IMR-90 (cell line): Measurements from ENCODE around the gene MRPS18A. TPM values are rescaled to one million over a fixed set of nuclear protein-coding genes. Genes with fewer than 3 reads are reported as not detected.

ENCODE experiments used
- ATAC-seq: fragments of 200-7000 bp; cut with Tn5 transposase; 2 replicates; pipeline ENCODE4 v1.9.1; 2020; ENCODE audit warnings: low read depth, mild to moderate bottlenecking, moderate library complexity
- BruUV-seq: library from RNA; stranded (reverse); fragments of 400-500 nt; replicated peaks from 2 replicates; lab custom pipeline; 2021; lab: Mats Ljungman, UMichigan
- CTCF ChIA-PET: fragments of 300-600 bp; formaldehyde crosslinking; extraction: SDS; loops from one replicate; lab custom pipeline; 2021; ENCODE audit warnings: antibody characterized with exemption; lab: Yijun Ruan, JAX
- POLR2A ChIA-PET: fragments of 300-600 bp; sonication (Branson Sonifier 250); formaldehyde crosslinking; loops from one replicate; lab custom pipeline; 2022; ENCODE audit warnings: antibody characterized with exemption; ENCODE audit not compliant: unreplicated experiment; lab: Charles Lee
- DNase-seq: peaks from one replicate; pipeline ENCODE4 v3.0.0; 2013
- H2AFZ ChIP-seq: replicated peaks from 2 replicates; pipeline ENCODE3; 2013; ENCODE audit warnings: low read length, mild to moderate bottlenecking; ENCODE audit not compliant: poor library complexity
- H2AK5ac ChIP-seq: 2 replicates; pipeline ENCODE4 v1.6.1; 2013; ENCODE audit warnings: low read depth, low read length, inconsistent platforms
- H2AK9ac ChIP-seq: replicated peaks from 2 replicates; pipeline ENCODE3; 2013; ENCODE audit warnings: mild to moderate bottlenecking, low read depth, low read length, moderate library complexity; ENCODE audit not compliant: poor library complexity
- H2BK120ac ChIP-seq: 2 replicates; pipeline ENCODE4 v1.6.1; 2013; ENCODE audit warnings: low read depth, low read length, inconsistent platforms
- H2BK15ac ChIP-seq: 3 replicates; pipeline ENCODE4 v1.6.1; 2013; ENCODE audit warnings: low read depth, low read length, inconsistent platforms
- H2BK20ac ChIP-seq: 2 replicates; pipeline ENCODE4 v1.6.1; 2013; ENCODE audit warnings: low read depth, mild to moderate bottlenecking, inconsistent platforms, low read length, moderate library complexity
- H2BK5ac ChIP-seq: 2 replicates; pipeline ENCODE4 v1.6.1; 2013; ENCODE audit warnings: mild to moderate bottlenecking, low read depth, low read length, inconsistent platforms; ENCODE audit not compliant: poor library complexity, severe bottlenecking
- H3K14ac ChIP-seq: replicated peaks from 2 replicates; pipeline ENCODE4 v1.6.1; 2013; ENCODE audit warnings: low read depth, low read length, inconsistent platforms
- H3K18ac ChIP-seq: 2 replicates; pipeline ENCODE4 v1.6.1; 2013; ENCODE audit warnings: low read depth, low read length, control low read depth
- H3K23ac ChIP-seq: 2 replicates; pipeline ENCODE4 v1.6.1; 2013; ENCODE audit warnings: low read depth, low read length, inconsistent platforms
- H3K27ac ChIP-seq: 2 replicates; pipeline ENCODE4 v1.5.1; 2013; ENCODE audit warnings: mild to moderate bottlenecking, control low read depth, low read length; ENCODE audit not compliant: insufficient read depth
- H3K27me3 ChIP-seq: 2 replicates; pipeline ENCODE4 v1.6.1; 2013; ENCODE audit warnings: low read length; ENCODE audit not compliant: control insufficient read depth, insufficient read depth
- H3K36me3 ChIP-seq: 2 replicates; pipeline ENCODE4 v1.6.1; 2013; ENCODE audit warnings: low read length, mixed read lengths; ENCODE audit not compliant: control insufficient read depth, insufficient read depth
- H3K4ac ChIP-seq: 2 replicates; pipeline ENCODE4 v1.6.1; 2013; ENCODE audit warnings: low read depth, low read length, inconsistent platforms
- H3K4me1 ChIP-seq: 2 replicates; pipeline ENCODE4 v1.6.1; 2013; ENCODE audit warnings: low read length, mixed read lengths; ENCODE audit not compliant: control insufficient read depth, insufficient read depth
- H3K4me2 ChIP-seq: 2 replicates; pipeline ENCODE4 v1.6.1; 2013; ENCODE audit warnings: low read depth, mild to moderate bottlenecking, control low read depth, low read length, moderate library complexity
- H3K4me3 ChIP-seq: 2 replicates; pipeline ENCODE4 v1.5.1; 2013; ENCODE audit warnings: low read depth, mild to moderate bottlenecking, control low read depth, low read length, moderate library complexity; ENCODE audit not compliant: insufficient read depth
- H3K56ac ChIP-seq: 2 replicates; pipeline ENCODE4 v1.6.1; 2013; ENCODE audit warnings: low read length, inconsistent platforms; ENCODE audit not compliant: insufficient read depth; ENCODE audit errors: extremely low read depth
- H3K79me1 ChIP-seq, 2 experiments: 2 replicates each; pipeline ENCODE4 v1.6.1; 2013; ENCODE audit warnings: low read length in 2 of 2, inconsistent platforms in 1 of 2, low read depth in 1 of 2
- H3K9ac ChIP-seq: 2 replicates; pipeline ENCODE4 v1.6.1; 2013; ENCODE audit warnings: low read depth, low read length, control low read depth
- H3K9me1 ChIP-seq: 2 replicates; pipeline ENCODE4 v1.6.1; 2013; ENCODE audit warnings: low read length, inconsistent platforms; ENCODE audit not compliant: insufficient read depth
- H3K9me3 ChIP-seq: 2 replicates; pipeline ENCODE4 v1.6.1; 2013; ENCODE audit warnings: low read length; ENCODE audit not compliant: control insufficient read depth, insufficient read depth
- H4K20me1 ChIP-seq: 2 replicates; pipeline ENCODE4 v1.6.1; 2013; ENCODE audit warnings: low read length, inconsistent platforms; ENCODE audit not compliant: insufficient read depth
- H4K5ac ChIP-seq: 2 replicates; pipeline ENCODE4 v1.6.1; 2013; ENCODE audit warnings: mild to moderate bottlenecking, low read depth, low read length, control low read depth
- H4K8ac ChIP-seq, 2 experiments: 2 replicates each; pipeline ENCODE4 v1.6.1; 2013; ENCODE audit warnings: low read depth in 2 of 2, low read length in 2 of 2, control low read depth in 1 of 2, inconsistent platforms in 1 of 2
- H4K91ac ChIP-seq: 2 replicates; pipeline ENCODE4 v1.6.1; 2013; ENCODE audit warnings: low read depth, low read length, inconsistent platforms; ENCODE audit not compliant: insufficient read depth
- CEBPB ChIP-seq: IDR thresholded peaks from 2 replicates; pipeline ENCODE4 v1.6.1; 2012; ENCODE audit warnings: low read depth, low read length, improper control_type of control experiment
- MAZ ChIP-seq: IDR thresholded peaks from 2 replicates; pipeline ENCODE4 v1.6.1; 2012; ENCODE audit warnings: low read depth, mild to moderate bottlenecking, low read length, improper control_type of control experiment, moderate library complexity, borderline replicate concordance
- WGBS, 2 experiments: methylation state at CpG; one replicate each; pipeline versions ENCODE4 v1.1.5 to v1.1.7; 2013; ENCODE audit warnings: missing lambda C conversion rate in 2 of 2; ENCODE audit not compliant: insufficient read length in 1 of 2; ENCODE audit errors: extremely low coverage in 2 of 2; 5-methylcytosine and 5-hydroxymethylcytosine counted together
- dilution Hi-C: fragments of 300-500 bp; cut with HindIII; formaldehyde crosslinking; loops from one replicate; pipeline ENCODE4 v1.14.3; 2018; ENCODE audit warnings: low sequenced_read_pairs; ENCODE audit not compliant: unreplicated experiment
- in situ Hi-C: fragments of 300-500 bp; cut with MboI; formaldehyde crosslinking; loops from 3 replicates; pipeline ENCODE4 v1.14.3; 2019; ENCODE audit warnings: low sequenced_read_pairs, inconsistent platforms, mixed read lengths
- intact Hi-C: fragments of 100-400 bp; cut with micrococcal nuclease; formaldehyde crosslinking; loops from 2 replicates; pipeline ENCODE4 v1.10.0; 2022
- polyA plus RNA-seq, 3 experiments: library from polyadenylated mRNA; depleted of rRNA; stranded (reverse); fragments of >200 nt; gene quantifications; 2 replicates each; pipeline ENCODE4 v1.2.3, GENCODE V29; 2012; ENCODE audit warnings: low replicate concordance in 1 of 3
- total RNA-seq: library from RNA; depleted of rRNA; stranded (reverse); fragments of >200 nt; gene quantifications from 2 replicates; pipeline ENCODE4 v1.2.3, GENCODE V29; 2012

The MRPS18A gene
- total and polyA plus RNA-seq, 2 of the 4 experiments (the other 2 are of a cell fraction), result 47.0 to 56.6 TPM

DNA sequence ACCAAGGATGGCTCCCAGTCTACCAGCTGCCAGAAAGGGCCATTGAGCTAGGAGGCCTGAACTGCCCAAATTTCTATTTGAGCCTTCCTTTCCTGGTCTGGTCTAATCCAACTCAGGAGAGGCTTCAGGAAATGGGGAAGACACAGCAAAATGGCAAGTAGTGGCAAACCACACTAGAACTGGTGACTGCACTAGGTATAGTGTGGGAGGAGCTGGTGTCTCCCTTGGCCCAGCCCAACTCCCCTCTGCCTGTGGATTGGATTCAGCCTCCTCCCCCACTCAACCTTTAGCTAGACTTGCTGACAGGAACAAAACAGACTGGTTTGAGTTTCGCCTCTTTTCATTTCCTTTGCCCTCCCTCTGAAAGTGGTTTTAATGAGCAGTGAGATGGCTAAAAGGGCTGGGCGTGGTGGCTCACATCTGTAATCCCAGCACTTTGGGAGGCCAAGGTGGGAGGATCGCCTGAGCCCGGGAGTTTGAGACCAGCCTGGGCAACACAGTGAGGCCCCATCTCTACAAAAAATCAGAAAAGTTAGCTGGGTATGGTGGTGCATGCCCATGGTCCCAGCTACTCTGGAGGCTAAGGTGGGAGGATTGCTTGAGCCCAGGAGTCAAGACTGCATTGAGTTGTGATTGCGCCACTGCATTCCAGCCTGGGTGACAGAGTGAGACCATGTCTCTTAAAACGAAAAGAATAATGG is 17.5 kb downstream of the MRPS18A start:
- Histone ChIP-seq H2AFZ (no peak overlapping the region), H2BK120ac (no peak overlapping the region), H2AK9ac (no peak overlapping the region), H3K36me3 (peaks cover 34% of the 10 kb centered on the region), H4K91ac (no peak overlapping the region), H3K4me3 (no peak overlapping the region), H3K4me1 (peaks cover 17% of the 10 kb centered on the region), H3K4me2 (no peak overlapping the region), H2AK5ac (no peak overlapping the region), H4K5ac (no peak overlapping the region), H2BK5ac (no peak overlapping the region), H2BK15ac (no peak overlapping the region), H3K56ac (no peak overlapping the region), H3K27ac (no peak overlapping the region), H4K8ac (no peak overlapping the region), H3K9ac (no peak overlapping the region), H3K27me3 (no peaks in the 10 kb centered on the region), H4K20me1 (no peaks in the 10 kb centered on the region; the same call in 1 of the 2 replicates), H3K4ac (no peak overlapping the region), H3K9me1 (peaks cover 20% of the 10 kb centered on the region; the same call in 1 of the 2 replicates), H3K9me3 (no peaks in the 10 kb centered on the region), H3K79me1 (no peaks in the 10 kb centered on the region), H2BK20ac (no peak overlapping the region), H3K14ac (no peak overlapping the region), H3K18ac (no peak overlapping the region), H3K23ac (no peak overlapping the region)
- TF ChIP-seq CEBPB (peak; percentile 46; the same call in 1 of the 2 replicates), MAZ (no peak)
- POLR2A ChIA-PET, result no interaction called here
- WGBS, 2 experiments, result 50% methylated on average over 1 of the region's 6 CpGs; no CpG with 5 or more reads in 1 of the 2 experiments
- BruUV-seq, result no TSS peak
- CTCF ChIA-PET, result interaction anchor here (0.7 kb wide), 1 partner anchor 24 kb away, joined by 6 read pairs; no protein-coding TSS in a partner anchor
- no peak for ATAC-seq
- DNase-seq, result no peak
- in situ Hi-C loops, result loop anchor here (5.0 kb wide), 2 partner anchors 97 to 412 kb away; no protein-coding TSS in a partner anchor
- intact Hi-C loops, result loop anchor here (10.0 kb wide), 1 partner anchor 285 kb away; no protein-coding TSS in a partner anchor
- dilution Hi-C loops, result no loop called here
